HFFc6 (cell line): Measurements from ENCODE around the gene SH2B2. TPM values are rescaled to one million over a fixed set of nuclear protein-coding genes. Genes with fewer than 3 reads are reported as not detected.
"Not testable (repeated sequence)": the region's sequence is repeated elsewhere in the genome, so short reads cannot be mapped to it uniquely, and the experiment has no call there.

Experiments used
- DNase-seq: peaks from one replicate; pipeline ENCODE4 v3.0.0-alpha.2; 2018
- H3K27ac Mint-ChIP-seq: 2 replicates; pipeline ENCODE4 v1.8.0; 2020; ENCODE audit warnings: mild to moderate bottlenecking, mixed read lengths
- H3K27me3 Mint-ChIP-seq: 2 replicates; pipeline ENCODE4 v1.8.0; 2021; ENCODE audit warnings: mild to moderate bottlenecking, moderate library complexity, mixed read lengths; ENCODE audit not compliant: insufficient read depth
- H3K36me3 Mint-ChIP-seq: 2 replicates; pipeline ENCODE4 v1.8.0; 2021; ENCODE audit warnings: low read depth, mixed read lengths
- H3K4me1 Mint-ChIP-seq: 2 replicates; pipeline ENCODE4 v1.8.0; 2020; ENCODE audit warnings: low read depth, mixed read lengths
- H3K4me3 Mint-ChIP-seq: 2 replicates; pipeline ENCODE4 v1.8.0; 2020; ENCODE audit warnings: mild to moderate bottlenecking, moderate library complexity, mixed read lengths
- H3K9me3 Mint-ChIP-seq: 2 replicates; pipeline ENCODE4 v1.8.0; 2020; ENCODE audit warnings: mild to moderate bottlenecking, mixed read lengths
- total RNA-seq, 6 experiments: library from RNA; stranded (reverse); fragmentation: NEBNext Ultra II Directional; extraction: Animal tissue kit (Norgen Biotek cat#: 25700); gene quantifications; 2 replicates in 1 of 6; 3 replicates in 5 of 6; pipeline ENCODE4 v1.2.3, GENCODE V29; 2021
- TF ChIP-seq, protein P1 (sequence below): fragments of 200-600 bp; sonication (generic); IDR thresholded peaks from 2 replicates; pipeline ENCODE4 v1.5.0; 2021; ENCODE audit warnings: antibody characterized with exemption, mild to moderate bottlenecking

Gene SH2B2
- total RNA-seq, 6 experiments from 2014 or later, result 1.2 to 3.2 (median 1.6) TPM

DNA sequence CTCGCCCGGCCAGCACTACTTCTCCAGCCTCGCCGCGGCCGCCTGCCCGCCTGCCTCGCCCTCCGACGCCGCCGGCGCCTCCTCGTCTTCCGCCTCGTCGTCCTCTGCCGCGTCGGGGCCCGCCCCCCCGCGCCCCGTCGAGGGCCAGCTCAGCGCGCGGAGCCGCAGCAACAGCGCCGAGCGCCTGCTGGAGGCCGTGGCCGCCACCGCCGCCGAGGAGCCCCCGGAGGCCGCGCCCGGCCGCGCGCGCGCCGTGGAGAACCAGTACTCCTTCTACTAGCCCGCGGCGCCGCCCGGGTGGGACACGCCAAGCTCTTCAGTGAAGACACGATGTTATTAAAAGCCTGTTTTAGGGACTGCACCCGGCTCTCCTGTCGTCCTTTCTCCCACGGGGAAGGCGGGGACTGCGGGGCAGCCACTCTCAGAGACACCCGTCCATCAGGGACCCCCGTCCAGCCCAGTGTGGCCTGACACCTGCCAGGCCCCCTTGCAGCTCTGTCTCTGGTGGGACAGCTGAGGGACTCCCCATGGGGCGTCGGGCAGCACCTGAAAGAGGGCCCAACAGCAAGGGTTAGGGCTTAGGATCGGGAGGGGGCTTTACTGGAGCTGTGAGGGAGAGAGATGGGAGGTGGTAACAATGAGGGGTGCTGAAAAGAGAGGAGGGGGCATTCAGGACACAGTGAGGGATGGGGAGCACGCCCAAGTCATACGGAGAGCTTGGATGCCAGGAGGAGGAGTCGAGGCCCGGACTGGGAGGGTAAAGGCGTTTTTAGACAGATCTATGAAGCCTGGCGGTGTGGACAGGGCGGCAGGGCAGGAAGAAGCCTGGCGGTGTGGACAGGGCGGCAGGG lies 34.9 kb downstream of the SH2B2 start:
- no peaks in the 10 kb centered on the region for H3K4me1 Mint-ChIP-seq

DNA sequence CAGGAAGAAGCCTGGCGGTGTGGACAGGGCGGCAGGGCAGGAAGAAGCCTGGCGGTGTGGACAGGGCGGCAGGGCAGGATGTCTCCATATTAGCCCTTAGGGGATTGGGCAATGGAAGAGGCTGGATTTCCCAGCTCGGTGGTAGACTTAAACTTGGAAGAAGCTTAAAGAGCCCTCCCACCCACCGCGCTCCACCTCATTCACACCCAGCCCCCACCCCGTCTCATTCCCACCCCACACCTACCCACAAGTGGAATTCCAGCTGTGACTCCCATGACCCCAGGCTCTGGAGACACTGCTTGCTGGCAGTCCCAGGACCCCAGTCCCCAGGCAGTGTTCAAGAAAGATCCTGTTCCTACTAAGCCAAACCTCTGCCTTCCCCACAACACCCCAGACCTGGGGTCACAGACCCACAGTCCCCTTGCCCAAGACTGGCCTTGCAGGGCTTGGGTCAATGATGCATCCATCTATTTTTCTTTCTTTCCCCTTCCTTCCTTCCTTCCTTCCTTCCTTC lies 35.6 kb downstream of the SH2B2 start:
- no peak overlapping the region for H3K4me3 Mint-ChIP-seq
- TF ChIP-seq, protein P1, sequence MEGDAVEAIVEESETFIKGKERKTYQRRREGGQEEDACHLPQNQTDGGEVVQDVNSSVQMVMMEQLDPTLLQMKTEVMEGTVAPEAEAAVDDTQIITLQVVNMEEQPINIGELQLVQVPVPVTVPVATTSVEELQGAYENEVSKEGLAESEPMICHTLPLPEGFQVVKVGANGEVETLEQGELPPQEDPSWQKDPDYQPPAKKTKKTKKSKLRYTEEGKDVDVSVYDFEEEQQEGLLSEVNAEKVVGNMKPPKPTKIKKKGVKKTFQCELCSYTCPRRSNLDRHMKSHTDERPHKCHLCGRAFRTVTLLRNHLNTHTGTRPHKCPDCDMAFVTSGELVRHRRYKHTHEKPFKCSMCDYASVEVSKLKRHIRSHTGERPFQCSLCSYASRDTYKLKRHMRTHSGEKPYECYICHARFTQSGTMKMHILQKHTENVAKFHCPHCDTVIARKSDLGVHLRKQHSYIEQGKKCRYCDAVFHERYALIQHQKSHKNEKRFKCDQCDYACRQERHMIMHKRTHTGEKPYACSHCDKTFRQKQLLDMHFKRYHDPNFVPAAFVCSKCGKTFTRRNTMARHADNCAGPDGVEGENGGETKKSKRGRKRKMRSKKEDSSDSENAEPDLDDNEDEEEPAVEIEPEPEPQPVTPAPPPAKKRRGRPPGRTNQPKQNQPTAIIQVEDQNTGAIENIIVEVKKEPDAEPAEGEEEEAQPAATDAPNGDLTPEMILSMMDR, result no peak
- no peak overlapping the region for H3K27ac Mint-ChIP-seq
- H3K4me1 Mint-ChIP-seq, result no peaks in the 10 kb centered on the region
- H3K36me3 Mint-ChIP-seq, result no peaks in the 10 kb centered on the region
- DNase-seq, result no peak
- H3K9me3 Mint-ChIP-seq, result no peaks in the 10 kb centered on the region
- H3K27me3 Mint-ChIP-seq, result peaks cover 15% of the 10 kb centered on the region

More for the DNA sequence above, 34.9 kb downstream of the SH2B2 start:
- no peaks in the 10 kb centered on the region for H3K36me3 Mint-ChIP-seq
- TF ChIP-seq, protein P1, result no peak
- DNase-seq, result no peak
- H3K4me3 Mint-ChIP-seq, result no peak overlapping the region
- H3K9me3 Mint-ChIP-seq, result no peaks in the 10 kb centered on the region
- no peak overlapping the region for H3K27ac Mint-ChIP-seq
- H3K27me3 Mint-ChIP-seq, result peaks cover 17% of the 10 kb centered on the region

DNA sequence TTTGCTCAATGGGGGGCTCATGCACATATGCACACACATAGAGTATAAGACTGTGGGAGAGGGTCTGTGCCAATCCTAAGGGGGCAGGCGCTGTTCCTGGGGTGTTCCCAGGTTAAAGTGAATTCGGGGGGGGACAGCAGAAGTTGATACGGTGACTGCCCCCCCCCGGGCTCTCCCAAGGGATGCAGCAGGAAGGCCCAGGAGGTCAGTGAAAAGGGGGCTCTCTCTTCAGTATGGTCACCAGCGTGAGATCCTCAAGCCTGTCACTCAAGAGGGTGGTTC lies 37.2 kb downstream of the SH2B2 start:
- H3K27me3 Mint-ChIP-seq, result peaks cover 25% of the 10 kb centered on the region
- H3K27ac Mint-ChIP-seq, result no peak overlapping the region
- no peaks in the 10 kb centered on the region for H3K9me3 Mint-ChIP-seq
- H3K4me1 Mint-ChIP-seq, result peaks cover 4% of the 10 kb centered on the region; the same call in 1 of the 2 replicates
- no peak overlapping the region for H3K4me3 Mint-ChIP-seq
- no peaks in the 10 kb centered on the region for H3K36me3 Mint-ChIP-seq
- TF ChIP-seq, protein P1, result no peak
- DNase-seq, result no peak

DNA sequence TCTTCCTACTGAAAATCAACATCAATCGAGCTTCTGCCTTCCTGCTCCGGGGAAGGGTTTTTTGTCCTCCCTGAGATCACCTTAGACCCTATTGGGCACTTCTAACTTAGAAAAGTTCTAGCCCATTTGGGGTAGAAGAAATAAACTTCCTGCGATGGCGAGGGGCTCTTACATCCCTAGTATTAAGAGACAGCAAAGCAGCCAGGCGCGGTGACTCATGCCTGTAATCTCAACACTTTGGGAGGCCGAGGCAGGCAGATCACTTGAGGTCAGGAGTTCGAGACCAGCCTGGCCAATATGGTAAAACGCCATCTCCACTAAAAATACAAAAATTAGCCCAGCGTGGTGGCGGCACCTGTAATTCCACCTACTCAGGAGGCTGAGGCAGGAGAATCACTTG lies 38.4 kb downstream of the SH2B2 start:
- not testable (repeated sequence) for DNase-seq, H3K9me3 Mint-ChIP-seq, H3K36me3 Mint-ChIP-seq, H3K4me1 Mint-ChIP-seq, H3K4me3 Mint-ChIP-seq, H3K27ac Mint-ChIP-seq
- H3K27me3 Mint-ChIP-seq, result peaks cover 31% of the 10 kb centered on the region

DNA sequence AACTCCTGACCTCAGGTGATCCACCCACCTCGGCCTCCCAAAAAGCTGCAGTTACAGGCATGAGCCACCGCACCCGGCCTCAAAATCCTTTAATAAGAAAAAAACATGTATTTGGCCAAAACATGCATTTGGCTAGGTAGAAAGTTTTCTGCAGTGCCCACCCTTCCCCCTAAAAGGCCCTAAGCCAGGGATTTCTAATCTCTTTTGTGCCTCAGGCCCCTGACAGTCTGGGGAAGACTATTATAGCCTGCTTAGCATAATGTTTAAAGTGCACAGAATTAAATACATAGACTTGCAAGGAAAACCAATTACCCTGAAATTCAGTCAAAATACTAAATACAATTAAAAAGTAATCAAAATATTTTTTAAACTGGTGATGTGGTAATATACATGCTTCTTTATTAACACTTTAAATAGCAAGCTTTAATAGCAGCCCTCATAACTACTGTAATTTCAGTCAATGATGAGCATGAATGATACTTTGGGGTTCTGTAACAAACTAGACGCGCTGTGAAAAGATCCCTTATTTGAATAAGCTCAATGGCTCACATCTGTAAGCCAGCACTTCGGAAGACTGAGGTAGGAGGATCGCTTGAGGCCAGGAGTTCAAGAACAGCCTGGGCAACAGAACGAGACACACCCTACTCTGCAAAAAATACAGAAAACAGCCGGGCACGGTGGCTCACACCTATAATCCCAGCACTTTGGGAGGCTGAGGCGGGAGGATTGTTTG lies 39.7 kb downstream of the SH2B2 start:
- no peak overlapping the region for H3K27ac Mint-ChIP-seq
- DNase-seq, result no peak
- H3K36me3 Mint-ChIP-seq, result no peaks in the 10 kb centered on the region
- peaks cover 43% of the 10 kb centered on the region for H3K27me3 Mint-ChIP-seq
- TF ChIP-seq, protein P1, result peak; percentile 15; the same call in 1 of the 2 replicates
- H3K4me1 Mint-ChIP-seq, result peaks cover 4% of the 10 kb centered on the region; the same call in 1 of the 2 replicates
- H3K9me3 Mint-ChIP-seq, result no peaks in the 10 kb centered on the region
- H3K4me3 Mint-ChIP-seq, result no peak overlapping the region

DNA sequence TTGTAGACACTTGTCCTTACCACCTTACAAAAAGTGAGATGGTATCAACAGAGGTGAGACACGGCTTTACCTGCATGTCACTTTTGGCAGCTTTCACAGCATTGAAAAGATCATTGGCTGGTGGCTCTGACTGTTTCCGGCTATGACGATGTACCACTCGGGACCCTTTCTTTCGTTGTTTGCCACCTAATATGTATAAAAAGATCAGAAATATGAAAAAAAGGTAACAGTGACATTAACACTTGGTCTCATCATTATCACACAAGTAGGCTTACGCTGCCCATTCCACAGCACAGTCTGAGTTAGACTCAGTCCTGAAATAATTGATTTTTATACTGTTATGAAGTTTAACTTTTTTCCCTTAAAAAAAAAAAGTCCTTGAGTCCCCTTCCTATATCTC lies 40.5 kb downstream of the SH2B2 start:
- H3K9me3 Mint-ChIP-seq, H3K36me3 Mint-ChIP-seq, H3K27ac Mint-ChIP-seq, H3K4me3 Mint-ChIP-seq, DNase-seq, H3K4me1 Mint-ChIP-seq: not testable (repeated sequence)
- peaks cover 39% of the 10 kb centered on the region for H3K27me3 Mint-ChIP-seq

DNA sequence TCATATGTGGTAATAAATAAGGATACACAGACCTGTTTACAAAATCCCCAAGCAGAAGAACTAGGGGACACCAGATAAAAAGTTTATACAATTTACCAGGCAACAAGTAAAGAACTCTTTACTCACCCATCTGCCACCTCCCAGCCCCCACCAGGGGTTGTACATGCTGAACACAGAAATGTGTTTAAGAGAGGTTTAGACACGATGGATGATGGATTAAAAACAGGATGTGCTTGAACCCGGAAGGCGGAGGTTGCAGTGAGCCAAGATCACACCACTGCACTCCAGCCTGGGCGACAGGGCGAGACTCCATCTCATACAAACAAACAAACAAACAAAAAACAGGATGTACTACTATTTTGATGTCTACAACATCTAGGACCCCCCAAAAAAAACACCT lies 42.2 kb downstream of the SH2B2 start:
- not testable (repeated sequence) for H3K9me3 Mint-ChIP-seq

DNA sequence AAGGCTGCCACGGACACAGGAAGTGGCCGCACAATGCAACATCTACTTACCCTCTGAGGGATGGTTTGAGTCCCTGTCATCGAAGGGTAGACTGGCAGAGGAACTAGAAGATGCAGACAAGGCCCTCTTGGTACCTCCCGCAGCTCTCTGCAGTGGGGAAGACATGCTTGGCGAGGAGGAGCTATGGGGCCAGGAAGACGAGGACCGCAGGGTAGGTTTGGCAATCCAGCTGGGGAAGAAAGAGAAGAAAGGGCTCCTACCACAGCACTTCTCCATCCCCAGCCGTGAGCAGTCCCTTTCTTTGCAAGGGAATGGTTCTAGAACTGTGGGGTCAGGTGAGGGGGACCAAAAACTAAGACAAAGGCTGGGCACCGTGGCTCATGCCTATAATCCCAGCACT lies 42.7 kb downstream of the SH2B2 start:
- not testable (repeated sequence) for H3K4me3 Mint-ChIP-seq, H3K27ac Mint-ChIP-seq, DNase-seq, H3K36me3 Mint-ChIP-seq, H3K9me3 Mint-ChIP-seq, H3K4me1 Mint-ChIP-seq
- H3K27me3 Mint-ChIP-seq, result peaks cover 37% of the 10 kb centered on the region

More for the DNA sequence above, 42.2 kb downstream of the SH2B2 start:
- not testable (repeated sequence) for DNase-seq, H3K4me3 Mint-ChIP-seq, H3K27ac Mint-ChIP-seq, H3K36me3 Mint-ChIP-seq, H3K4me1 Mint-ChIP-seq
- peaks cover 37% of the 10 kb centered on the region for H3K27me3 Mint-ChIP-seq

DNA sequence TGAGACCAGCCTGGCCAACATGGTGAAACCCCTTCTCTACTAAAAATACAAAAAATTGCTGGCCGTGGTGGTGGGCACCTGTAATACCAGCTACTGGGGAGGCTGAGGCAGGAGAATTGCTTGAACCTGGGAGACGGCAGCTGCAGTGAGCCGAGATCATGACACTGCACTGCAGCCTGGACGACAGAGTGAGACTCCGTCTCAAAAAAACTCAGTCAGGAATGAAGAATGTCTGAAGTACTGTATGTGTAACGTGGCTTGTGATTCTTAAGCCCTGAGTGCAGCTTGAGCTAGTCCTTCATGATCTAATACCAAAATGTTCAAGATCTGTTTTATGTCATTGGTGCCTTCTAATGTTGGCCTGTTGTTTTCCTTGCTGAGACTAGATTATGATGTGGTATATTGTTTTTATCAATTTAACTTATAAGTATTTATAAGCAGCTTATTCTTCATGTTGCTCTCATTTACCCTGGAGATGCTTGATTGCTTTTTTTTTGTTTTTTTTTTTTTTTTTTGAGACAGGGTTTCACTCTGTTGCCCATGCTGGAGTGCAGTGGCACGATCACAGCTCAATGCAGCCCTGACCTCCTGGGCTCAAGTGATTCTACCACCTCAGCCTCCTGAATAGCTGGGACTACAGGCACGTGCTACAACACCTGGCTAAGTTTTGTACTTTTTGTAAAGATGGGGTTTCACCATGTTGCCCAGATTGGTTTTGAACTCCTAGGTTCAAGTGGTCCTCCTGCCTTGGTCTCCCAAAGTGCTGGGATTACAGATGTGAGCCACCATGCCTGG lies 44.2 kb downstream of the SH2B2 start:
- not testable (repeated sequence) for H3K4me3 Mint-ChIP-seq, H3K27ac Mint-ChIP-seq, H3K4me1 Mint-ChIP-seq, H3K9me3 Mint-ChIP-seq, DNase-seq, H3K36me3 Mint-ChIP-seq
- peaks cover 35% of the 10 kb centered on the region for H3K27me3 Mint-ChIP-seq
